GM11168 (cell line): Measurements from ENCODE around the gene EYS.
"Not testable (repeated sequence)": the region's sequence is repeated elsewhere in the genome, so short reads cannot be mapped to it uniquely, and the experiment has no call there.

ENCODE experiments used
- in situ Hi-C: fragments of 300-500 bp; cut with MboI; formaldehyde crosslinking; loops from one replicate; pipeline ENCODE4 v1.12.0; 2022; ENCODE audit warnings: low sequenced_read_pairs; ENCODE audit not compliant: unreplicated experiment

EYS gene

DNA sequence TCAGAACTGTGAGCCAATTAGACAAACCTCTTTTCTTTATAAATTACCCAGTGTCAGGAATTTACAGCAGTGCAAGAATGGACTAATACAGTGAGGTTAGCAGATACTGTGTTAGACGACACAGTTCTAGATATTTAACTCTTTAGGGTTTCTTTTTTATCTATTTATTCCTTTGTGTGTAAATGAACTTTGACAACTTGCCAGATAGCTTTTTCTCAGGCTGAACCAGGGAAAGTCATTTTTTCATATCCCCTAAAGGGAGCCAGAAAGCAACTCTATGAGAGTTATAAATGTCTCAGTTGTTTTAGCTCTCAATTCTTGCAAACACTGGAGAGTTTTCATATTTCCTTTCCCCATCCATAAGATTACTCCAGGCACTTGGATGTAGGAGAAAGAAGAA, 1794.1 kb downstream of the EYS start:
- in situ Hi-C loops: no loop called here

DNA sequence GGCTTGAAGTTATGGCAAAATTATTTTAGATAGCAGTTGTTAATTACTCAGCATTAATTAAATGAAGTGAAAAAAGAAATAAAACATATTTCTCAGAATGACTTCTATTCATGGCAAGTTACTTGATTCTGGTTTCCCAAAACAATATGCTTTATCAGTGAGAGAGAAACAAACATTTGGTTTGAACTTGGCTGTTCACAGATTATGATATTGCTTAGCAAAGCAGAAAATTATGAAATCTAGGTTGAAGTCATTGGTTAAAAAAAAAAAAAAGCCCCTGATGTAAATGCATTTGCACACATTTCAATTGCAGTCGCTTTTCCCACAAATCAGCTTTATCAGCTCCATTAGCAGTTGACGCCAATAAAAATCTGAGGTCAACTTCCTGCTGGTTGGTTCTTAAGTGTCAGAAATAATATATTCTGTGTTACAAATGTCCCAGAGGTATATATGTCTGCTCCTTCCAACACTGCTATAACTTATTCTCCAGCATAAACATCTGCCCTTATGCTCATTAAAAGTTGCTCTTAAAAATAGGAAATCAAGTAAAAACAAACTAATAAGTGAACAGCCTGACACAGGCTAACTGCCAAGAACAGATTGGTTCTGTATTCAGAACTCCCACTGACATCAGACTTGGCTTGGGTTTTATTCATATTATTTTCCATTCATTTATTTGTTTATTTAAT, 1796.0 kb downstream of the EYS start:
- in situ Hi-C loops: no loop called here

DNA sequence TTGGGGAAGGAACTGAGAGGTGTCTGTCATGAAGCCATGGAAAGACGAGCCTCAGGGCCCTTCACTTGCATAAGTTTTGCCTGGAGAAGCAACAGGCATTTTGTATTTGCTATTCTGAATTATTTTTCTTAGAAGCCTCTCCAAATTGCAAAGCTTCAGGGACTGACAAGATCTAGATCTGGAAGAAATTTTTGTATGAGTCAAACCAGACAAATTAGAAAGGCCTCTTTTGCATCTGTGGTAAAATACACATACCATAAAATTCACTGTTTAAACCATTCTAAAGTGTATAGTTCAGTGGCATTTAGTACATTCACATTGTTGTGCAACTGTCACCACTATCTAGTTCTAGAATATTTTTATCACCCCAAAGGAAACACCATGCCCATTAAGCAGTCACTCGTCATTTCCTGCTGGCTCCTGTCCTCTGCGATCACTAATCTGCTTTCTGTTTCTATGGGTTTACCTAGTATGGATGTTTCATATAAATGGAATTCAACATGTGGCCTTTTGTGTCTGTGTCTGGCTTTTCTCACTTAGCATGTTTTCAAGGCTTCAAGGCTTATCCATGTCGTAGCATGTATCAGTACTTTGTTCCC, 1802.3 kb downstream of the EYS start:
- in situ Hi-C loops: no loop called here

DNA sequence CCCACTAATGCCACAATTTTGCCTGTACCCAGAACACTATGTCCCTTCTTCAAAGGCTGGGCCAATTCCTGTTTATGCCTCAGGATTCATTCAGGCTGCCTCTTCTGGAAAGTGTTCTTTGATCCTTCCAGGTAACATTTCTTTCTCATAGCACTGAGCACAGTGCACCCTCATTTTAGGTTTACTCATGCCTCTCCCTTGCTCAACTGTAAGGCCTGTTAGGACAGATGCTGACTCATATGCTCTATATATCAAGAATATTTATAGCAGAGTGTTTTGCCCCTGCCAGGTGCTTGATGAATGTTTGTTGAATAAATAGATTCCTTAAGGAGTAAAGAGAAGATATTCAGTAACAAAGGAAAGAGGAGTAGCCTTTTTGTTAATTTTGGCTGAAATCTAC, 1807.5 kb downstream of the EYS start:
- in situ Hi-C loops: no loop called here

DNA sequence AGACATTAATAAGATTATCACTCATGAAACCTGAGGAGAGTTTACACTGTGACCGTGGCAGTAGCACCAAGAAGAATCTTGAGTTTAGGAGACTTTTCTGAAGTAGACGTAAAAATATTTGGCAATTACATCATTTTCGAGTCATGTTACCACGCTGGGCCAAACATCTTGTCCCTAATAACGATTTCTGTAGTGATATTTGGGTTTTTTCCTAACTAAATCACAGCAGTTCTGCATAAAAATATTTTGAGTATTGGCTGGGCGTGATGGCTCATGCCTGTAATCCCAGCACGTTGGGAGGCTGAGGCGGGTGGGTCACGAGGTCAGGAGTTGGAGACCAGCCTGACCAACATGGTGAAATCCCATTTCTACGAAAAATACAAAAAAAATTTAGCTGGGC, 1809.1 kb downstream of the EYS start:
- in situ Hi-C loops: no loop called here

DNA sequence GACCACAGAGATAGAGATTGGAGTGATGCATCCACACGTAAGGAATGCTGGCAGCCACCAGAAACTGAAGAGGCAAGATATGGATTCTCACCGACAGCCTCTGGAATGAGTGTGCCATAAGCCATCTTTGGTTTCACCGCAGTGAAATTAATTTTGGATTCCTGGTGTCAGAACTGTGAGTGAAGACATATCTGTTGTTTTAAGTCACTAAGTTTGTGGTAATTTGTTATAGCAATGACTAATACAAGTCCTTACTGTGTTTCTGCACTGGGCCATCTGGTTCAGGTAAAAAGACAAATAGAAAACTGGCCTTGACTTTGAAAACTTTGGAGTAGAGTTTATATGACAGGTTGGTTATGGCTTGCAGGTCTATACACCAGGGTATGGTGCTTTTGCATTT, 1809.6 kb downstream of the EYS start:
- in situ Hi-C loops: no loop called here

DNA sequence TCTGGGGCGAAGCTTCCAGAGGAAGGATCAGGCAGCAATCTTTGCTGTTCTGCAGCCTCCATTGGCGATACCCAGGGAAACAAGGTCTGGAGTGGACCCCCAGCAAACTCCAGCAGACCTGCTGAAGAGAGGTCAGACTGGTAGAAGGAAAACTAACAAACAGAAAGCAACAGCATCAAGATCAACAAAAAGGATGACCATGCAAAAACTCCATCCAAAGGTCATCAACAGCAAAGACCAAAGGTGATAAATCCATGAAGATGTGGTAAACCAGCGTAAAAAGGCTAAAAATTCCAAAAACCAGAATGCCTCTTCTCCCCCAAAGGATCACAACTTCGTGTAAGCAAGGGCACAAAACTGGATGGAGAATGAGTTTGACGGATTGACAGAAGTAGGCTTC, 1818.6 kb downstream of the EYS start:
- in situ Hi-C loops: no loop called here

DNA sequence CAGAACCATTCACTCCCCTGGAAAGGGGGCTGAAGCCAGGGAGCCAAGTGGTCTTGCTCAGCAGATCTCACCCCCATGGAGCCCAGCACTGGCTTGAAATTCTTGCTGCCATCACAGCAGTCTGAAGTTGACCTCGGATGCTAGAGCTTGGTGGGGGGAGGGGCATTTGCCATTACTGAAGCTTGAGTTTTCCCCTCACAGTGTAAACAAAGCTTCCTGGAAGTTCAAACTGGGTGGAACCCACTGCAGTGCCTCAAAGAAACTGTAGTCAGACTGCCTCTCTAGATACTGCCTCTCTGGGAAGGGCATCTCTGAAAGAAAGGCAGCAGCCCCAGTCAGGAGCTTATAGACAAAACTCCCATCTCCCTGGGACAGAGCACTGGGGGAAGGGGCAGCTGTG, 1819.2 kb downstream of the EYS start:
- in situ Hi-C loops: not testable (repeated sequence)

DNA sequence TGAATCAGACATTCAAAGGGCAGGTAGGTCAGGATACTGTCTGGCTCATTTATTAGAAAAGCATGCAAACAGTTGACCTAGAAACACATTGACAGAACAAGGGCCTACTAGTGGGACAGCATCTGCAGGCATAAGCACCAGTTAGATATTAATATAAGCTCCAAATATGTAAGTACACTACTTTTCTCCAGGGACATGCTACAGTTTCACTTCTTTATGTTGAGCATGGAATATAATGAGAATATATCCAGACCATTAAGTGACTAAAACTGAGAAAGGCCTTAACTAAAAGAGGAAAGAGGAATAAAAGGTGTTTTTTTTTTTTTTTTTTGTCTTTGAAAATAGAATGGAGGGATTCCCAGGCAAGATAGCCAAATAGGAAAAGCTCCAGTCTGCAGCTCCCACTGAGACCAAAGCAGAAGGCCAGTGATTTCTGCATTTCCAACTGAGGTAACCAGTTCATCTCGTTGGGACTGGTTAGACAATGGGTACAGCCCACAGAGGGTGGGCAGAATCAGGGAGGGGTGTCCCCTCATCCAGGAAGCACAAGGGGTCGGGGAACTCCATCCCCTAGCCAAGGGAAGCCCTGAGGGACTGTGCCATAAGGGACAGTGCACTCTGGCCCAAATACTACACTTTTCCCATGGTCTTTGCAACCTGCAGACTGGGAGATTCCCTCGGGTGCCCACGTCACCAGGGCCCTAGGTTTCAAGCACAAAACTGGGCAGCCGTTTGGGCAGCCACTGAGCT, 1819.8 kb downstream of the EYS start:
- in situ Hi-C loops: no loop called here

DNA sequence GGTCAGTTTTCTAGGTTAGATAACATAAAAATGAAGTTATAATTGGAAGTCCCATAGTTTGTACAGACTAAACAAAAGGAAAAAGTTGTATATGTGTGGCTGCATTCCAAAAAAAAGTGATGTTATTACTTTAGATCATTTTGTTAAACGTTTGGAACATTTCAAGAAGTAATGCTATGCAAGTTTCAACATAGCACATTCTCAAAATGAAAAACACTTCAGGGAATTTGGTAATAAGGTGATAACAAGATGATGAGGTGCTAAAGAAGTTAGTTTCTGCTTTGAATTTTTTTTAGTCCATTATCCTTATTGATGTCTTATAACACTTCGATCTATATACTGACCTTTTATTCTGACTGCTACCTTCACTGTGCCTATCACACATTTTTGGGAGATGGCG, 1820.7 kb downstream of the EYS start:
- in situ Hi-C loops: no loop called here

DNA sequence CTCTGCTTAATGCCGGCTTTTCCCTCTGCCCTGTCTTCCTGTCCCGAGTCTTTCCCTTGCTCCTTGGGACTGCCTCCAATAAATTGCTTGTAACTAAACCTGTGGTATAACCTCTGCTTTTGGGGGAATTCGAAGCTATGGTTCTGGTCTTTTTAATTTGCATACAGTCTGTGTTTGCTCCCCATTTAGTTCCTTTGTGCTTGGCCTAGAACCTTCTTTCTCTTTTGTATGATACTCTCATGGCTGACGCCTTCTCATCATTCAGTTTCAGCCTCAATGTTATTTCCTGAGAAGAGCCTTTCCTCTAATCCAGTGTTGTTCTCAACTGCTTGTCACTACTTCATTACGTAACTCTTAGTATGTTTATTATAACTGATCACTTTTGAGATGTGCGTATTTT, 1823.4 kb downstream of the EYS start:
- in situ Hi-C loops: no loop called here

DNA sequence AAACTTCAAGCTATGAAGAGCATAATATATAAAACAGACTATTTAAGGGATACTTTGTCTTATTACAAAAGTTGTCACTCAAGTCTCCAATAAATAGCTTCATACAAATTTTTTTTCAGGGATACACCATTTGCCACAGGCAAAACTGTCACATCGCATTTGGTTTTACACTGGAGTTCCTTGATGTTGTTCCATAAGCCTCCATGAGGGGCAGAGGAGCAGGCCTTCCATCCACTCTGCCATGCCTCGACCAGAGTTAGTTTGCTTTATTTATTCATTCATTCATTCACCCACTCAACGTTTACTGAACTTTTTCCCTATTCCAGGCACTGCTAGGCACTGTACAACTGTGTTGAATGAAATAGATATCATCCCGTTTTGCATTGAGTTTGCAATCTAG, 1824.8 kb downstream of the EYS start:
- in situ Hi-C loops: no loop called here

DNA sequence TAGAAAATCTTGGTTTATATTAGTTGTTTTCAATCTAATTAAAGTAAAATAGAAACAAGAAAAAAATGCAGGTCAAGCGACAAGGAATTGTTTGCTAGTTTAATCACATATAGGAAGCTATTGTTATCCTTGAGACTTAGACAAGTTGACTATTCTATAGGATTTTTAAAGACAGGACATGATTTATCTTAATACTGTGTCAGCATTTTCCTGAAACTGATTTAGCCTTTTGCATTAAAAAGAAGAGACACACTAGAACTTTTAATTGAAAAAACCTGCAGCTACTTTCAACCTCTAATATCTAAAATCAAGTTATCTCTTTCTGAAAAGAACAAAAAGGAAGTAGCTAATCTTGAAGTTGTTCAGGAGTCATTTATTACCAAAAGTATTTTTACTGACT, 1825.2 kb downstream of the EYS start:
- in situ Hi-C loops: no loop called here

DNA sequence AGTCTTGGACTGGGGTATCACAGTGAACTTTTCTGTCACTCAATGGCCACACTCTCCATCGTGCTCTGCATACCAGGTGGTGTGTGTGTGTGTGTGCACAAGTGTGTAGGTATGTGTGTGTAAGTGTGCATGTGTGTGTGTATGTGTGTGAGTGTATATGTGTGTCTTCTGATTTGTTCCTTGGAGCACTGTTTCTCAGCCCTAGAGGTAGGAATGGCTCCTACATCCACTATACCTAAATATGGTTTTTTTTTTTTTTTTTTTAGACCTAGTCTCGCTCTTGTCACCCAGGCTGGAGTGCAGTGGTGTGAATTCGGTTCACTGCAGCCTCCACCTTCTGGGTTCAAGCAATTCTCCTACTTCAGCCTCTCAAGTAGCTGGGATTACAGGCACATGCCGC, 1834.8 kb downstream of the EYS start:
- in situ Hi-C loops: no loop called here

DNA sequence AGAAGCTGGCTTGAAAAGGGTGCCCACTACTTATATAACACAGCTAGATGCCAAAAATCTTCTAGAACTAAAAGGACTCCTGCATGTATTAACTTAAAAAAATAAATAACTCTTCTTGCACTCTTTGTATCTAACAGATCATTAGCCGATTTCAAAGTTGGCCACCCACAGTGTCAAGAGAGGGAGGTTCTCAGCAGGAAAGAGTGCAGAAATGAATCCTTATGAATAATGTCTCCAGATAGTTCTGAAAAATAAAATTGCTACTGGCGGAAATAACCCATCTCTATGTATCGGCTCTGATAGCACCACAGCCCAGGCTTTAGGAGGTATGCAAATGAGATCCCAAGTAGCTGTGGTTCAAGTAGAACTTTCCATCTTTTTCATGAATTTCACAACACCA, 1838.7 kb downstream of the EYS start:
- in situ Hi-C loops: no loop called here

DNA sequence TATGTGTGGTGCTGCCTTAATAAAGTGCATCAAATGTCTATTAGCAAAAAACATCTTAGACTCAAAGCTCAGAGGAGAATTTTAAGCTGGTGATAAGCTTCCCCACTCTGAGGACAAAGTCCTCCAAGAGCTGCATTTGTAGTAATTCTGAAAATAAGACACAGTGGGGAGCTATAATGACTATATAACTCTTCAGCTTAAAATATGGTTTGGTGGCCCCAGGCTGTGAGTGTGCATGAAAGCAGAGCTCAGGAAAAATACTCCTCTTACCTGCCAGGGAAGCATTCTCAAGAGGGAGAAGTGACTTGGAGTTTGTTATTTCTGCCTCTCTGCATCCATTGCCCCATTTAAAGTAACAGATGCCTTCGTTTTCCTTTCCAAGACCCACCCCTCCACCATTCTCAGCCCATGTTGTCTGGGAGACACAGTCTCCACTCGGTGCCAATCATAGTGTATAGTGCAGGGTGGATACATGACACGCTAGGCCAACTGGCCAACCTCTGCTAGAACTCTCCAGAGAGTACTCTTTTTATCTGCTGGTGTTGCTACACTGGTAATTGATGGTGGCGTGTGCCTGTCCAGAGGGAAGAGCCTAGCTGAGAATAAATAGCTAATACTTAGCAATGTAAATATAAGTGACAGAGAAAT, 1842.2 kb downstream of the EYS start:
- in situ Hi-C loops: no loop called here

DNA sequence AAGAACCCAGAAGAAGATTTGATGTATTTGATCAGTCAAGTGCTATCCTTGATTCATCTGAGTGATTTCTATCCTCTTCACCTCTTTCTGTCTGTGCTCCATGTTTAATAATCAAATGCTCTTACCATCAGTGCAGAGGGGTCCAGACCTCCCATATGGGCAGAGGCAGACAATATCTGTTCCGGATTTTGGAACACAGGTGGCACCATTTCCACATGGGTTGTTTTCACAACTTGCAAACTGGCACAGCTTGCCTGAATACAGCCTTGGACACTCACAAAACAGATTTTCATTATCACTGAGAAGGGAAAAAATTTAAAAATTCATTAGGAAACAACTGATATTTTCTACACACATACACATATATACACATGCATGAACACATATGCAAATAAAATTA, 1843.0 kb downstream of the EYS start:
- in situ Hi-C loops: no loop called here

DNA sequence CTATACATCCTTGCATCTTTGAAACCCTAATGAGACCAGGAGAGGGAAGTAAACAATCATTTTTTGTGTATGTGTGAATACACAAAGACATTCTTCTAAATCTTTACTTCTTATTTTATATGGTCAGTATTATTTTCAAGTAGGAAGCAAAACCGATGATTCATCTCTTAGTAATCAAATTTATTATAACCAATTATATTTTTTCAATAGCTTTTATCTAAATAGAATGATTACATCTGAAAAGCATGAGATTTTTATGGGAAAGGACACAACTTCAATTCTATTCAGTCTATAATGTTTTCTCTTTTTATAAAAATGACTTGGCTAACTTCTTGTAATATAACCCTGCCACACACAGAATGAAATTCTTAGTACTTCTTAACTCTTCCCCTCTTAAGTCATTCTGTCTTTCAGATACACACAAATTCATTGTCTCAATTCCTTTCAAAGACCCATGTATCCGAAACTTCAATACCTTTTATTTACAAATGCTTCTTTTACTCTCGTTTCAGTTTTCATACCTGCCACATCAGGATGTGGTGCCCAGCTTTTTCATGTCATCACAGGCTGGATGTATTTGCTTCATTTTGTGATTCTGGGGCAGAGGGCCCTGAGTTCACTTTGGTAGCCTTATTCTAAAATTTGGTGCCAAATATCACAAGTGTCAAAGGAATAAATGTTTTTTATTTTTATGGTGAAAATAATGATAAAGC, 1844.4 kb downstream of the EYS start:
- in situ Hi-C loops: no loop called here

DNA sequence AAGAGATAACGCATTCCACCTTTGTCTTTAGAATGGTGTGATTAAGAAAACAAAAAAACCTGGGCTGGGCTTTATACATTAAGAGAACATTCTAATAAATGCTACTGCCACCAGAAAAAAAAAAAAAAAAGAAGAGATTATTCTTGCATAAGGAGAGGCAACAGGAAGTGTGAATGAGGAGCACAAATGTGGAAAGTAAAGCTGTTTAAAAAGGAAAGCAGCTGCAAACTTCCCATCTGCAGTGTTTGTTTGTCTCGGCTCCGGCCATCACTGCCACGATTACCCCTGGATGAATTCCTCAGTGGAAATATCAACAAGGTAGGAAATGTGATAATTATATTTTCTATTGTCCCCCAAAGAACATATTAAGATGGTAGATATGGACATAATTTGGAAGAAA, 1847.5 kb downstream of the EYS start:
- in situ Hi-C loops: no loop called here

DNA sequence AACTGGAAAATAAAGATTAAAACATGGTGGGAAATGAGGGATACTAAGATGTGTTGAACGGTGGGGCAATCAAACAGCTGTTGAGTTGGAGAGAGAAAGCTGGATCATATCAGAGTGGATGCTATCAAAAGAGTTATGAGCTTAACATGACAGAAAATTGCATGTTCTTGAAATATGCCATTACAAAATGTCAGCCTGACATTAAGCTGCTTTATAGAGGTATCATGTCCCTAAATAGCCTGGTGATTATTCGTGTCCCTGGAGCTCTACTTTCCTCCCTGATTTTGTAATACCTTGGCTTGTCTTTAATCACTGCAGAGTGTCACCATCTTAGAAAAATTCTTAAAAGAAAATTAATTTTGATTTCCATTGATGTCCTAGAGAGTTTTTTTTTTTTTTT, 1848.3 kb downstream of the EYS start:
- in situ Hi-C loops: no loop called here

DNA sequence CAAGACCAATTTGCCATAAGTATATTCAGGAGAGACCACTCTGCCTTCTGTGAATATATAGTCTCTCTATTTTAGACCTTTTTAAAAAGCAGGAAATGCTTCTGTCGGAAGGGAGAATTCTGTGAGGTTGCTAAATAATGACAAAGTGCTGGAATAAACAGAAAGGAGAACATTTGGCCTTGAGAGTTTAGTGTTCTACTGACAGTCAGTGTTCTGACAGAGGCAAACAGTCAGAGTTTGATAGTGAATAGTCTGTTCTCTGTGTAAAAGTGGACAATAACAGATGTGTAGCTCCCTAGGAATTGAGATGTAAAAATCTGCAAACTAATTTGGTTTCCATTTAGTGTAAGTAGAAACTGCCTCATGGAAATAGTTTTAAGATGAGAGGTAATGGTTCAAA, 1850.8 kb downstream of the EYS start:
- in situ Hi-C loops: no loop called here
